Measurements from ENCODE around the gene SSX2B.
"Not testable (repeated sequence)": the region's sequence is repeated elsewhere in the genome, so short reads cannot be mapped to it uniquely, and the experiment has no call there.

Gene SSX2B, protein sequence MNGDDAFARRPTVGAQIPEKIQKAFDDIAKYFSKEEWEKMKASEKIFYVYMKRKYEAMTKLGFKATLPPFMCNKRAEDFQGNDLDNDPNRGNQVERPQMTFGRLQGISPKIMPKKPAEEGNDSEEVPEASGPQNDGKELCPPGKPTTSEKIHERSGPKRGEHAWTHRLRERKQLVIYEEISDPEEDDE

DNA sequence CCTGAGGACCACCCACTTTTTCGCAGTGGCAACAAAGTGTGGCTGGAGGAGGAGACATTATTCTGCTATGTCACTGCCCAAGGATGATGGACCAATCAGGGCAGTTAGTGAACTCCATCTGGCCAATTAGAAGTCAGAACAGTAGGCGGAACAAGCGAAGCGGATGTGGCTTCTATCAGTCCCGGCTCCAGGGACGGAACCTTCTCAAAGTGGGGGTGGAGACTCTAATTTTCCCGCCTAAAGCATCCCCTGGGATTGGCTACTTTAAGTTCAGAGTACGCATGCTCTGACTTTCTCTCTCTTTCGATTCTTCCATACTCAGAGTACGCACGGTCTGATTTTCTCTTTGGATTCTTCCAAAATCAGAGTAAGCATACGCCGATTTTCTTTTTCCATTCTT is at the start of gene SSX2B:
TSS of gene SSX2B (plus strand) at position 301 of the 400 bp plus-strand sequence. CDS start 1,429 bp downstream, outside the sequence.
- DNase-seq (ENCODE audit: low read depth): not testable (repeated sequence)

- DNase-seq (ENCODE audit: low read depth): not testable (repeated sequence)
Measured at GRCh38 chrX:52707078-52707477, 44.0 kb upstream of the SSX2B start, which contains the start of gene SSX2. SSX2 (minus strand) TSS chrX:52707178; CDS start chrX:52705749, 1,429 bp downstream.

DNA sequence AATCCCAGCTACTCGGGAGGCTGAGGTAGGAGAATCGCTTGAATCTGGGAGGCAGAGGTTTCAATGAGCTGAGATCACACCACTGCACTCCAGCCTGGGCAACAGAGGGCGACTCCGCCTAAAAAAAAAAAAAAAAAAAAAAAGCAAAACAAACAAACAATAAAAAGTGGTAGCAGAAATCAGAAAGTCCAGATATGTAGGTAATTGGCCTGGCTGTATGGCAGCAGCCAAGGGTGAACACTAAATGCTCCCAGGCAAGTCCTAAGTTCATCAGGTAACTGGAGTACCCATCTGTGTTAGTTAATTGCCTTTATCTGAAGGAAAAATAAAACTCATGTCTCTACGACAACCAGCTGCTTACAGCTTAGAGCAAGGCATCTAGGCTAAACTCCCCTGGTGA is 14.9 kb downstream of the SSX2B start:
- DNase-seq (ENCODE audit: low read depth): not testable (repeated sequence)

DNA sequence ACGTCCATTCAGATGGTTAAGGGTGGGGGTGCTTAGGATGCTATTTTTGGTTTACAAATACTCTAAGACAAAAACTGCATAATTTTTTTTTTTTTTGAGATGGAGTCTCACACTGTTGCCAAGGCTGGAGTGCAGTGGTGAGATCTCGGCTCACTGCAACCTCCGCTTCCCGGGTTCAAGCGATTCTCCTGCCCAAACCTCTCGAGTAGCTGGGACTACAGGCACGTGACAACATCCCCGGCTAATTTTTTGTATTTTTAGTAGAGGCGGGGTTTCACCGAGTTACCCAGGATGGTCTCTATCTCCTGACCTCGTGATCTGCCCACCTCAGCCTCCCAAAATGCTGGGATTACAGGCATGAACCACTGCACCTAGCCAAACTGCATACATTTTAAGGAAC is 22.5 kb downstream of the SSX2B start:
- DNase-seq (ENCODE audit: low read depth): not testable (repeated sequence)

- not testable (repeated sequence) for DNase-seq (ENCODE audit: low read depth)
Measured at GRCh38 chrX:52797327-52797726, 46.3 kb downstream of the SSX2B start, which contains the start of gene SPANXN5. SPANXN5 (minus strand) TSS chrX:52797427; CDS start chrX:52797348, 79 bp downstream.

DNA sequence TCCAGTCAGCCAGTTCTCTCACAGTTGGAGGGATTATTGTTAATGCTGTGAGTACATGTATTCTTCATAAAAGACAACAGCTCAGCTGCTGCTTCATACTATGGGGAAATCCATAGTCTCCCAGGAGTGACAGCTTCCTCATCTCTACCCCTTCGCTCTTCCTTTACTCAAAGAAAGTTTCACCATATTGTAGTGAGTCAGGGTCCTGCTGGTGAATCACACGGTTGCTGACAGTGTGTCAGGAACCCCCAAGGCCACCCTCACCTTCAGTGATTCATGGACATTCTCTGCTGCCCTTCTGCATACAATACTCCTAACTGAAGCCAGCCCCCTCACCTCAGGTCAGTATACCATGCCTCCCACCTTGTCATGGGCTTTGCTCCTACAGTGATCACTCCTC is 53.8 kb downstream of the SSX2B start:
- DNase-seq (ENCODE audit: low read depth): not testable (repeated sequence)
